Coronary artery (tissue), 2 donors: Measurements from ENCODE around the gene MRPL39.

Experiments used
- DNase-seq: peaks from one replicate; pipeline ENCODE4 v3.0.0-alpha.2; 2017; ENCODE audit warnings: low spot score
- H3K27ac ChIP-seq, 2 donors: fragments of 200-600 bp; sonication (generic); one replicate each; pipeline ENCODE4 v1.5.1; 2016 to 2019
- H3K4me3 ChIP-seq: fragments of 200-600 bp; sonication (generic); 2 replicates; pipeline ENCODE4 v1.5.1; 2016; ENCODE audit warnings: mild to moderate bottlenecking, moderate library complexity
- TF ChIP-seq, protein P1 (sequence below): fragments of 200-600 bp; sonication (generic); IDR thresholded peaks from one replicate; pipeline ENCODE4 v1.5.1; 2019; ENCODE audit warnings: antibody characterized with exemption

The MRPL39 gene

DNA sequence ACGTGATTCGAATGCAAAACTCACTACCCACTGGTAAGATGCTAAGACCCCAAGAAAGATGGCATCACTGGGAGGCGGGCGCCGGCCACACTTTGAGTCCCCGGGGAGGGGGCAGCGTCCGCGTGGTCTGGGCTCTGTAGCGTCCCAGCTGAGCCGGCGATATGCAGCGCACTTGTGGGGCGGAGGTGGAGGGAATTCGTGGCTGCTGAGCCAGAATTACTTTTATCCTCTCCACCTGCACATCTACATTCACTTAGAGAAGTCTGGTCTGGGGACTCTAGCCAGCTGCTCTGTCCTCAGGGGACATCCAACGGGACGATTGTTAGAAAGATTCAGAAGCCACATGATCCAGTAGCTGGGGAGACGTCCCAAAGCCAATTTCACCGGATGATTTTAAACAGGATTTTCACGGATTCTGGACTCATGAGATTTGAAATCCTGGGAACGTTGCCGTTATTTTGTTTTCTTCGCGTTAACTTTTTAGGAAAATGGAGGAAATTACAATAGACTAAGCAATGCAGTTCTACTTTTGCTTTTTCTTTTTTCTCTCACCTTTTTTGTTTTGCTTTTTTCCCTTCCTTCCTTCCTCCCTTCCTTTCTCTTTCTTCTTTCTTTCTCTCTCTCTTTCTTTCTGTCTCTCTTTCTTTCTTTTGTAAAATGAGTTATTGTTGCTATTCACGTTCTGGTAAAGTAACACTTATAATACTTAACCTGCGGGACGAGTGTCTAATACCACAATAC is 33.1 kb upstream of the MRPL39 start:
- Histone ChIP-seq H3K27ac (peak overlapping the region in 1 of 2 donors; percentile 32), H3K4me3 (peak overlapping the region; percentile 85)
- TF ChIP-seq, protein P1, sequence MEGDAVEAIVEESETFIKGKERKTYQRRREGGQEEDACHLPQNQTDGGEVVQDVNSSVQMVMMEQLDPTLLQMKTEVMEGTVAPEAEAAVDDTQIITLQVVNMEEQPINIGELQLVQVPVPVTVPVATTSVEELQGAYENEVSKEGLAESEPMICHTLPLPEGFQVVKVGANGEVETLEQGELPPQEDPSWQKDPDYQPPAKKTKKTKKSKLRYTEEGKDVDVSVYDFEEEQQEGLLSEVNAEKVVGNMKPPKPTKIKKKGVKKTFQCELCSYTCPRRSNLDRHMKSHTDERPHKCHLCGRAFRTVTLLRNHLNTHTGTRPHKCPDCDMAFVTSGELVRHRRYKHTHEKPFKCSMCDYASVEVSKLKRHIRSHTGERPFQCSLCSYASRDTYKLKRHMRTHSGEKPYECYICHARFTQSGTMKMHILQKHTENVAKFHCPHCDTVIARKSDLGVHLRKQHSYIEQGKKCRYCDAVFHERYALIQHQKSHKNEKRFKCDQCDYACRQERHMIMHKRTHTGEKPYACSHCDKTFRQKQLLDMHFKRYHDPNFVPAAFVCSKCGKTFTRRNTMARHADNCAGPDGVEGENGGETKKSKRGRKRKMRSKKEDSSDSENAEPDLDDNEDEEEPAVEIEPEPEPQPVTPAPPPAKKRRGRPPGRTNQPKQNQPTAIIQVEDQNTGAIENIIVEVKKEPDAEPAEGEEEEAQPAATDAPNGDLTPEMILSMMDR, result no peak
- no peak for DNase-seq

DNA sequence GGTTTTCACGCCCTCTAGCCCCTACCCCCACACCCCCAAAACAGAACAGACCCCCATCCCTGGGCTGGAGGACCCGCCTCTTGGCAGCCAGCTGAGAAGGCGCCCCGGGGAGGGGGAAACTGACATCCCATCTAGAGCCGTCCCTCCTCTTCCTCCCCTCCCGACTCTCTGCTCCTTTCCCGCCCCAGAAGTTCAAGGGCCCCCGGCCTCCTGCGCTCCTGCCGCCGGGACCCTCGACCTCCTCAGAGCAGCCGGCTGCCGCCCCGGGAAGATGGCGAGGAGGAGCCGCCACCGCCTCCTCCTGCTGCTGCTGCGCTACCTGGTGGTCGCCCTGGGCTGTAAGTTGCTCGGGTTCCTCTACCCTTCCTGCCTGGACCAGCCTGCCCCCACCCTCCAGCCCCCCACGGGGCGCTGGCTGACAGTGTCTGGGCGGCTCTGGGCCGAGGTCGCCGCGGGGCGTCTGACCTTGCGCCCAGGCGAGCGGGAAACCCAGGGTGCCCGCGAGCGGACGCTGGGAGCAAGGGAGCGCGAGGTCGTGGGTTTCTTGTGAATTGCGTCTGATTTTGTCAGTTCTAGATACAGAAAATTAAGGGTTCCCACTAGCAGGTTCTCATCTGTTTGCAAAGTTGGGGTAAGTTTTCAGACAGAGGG is 32.4 kb upstream of the MRPL39 start:
- no peak for DNase-seq
- Histone ChIP-seq H3K4me3 (peak overlapping the region; percentile 85), H3K27ac (peak overlapping the region; percentile 54 to 77)
- TF ChIP-seq, protein P1, result peak; percentile 16

DNA sequence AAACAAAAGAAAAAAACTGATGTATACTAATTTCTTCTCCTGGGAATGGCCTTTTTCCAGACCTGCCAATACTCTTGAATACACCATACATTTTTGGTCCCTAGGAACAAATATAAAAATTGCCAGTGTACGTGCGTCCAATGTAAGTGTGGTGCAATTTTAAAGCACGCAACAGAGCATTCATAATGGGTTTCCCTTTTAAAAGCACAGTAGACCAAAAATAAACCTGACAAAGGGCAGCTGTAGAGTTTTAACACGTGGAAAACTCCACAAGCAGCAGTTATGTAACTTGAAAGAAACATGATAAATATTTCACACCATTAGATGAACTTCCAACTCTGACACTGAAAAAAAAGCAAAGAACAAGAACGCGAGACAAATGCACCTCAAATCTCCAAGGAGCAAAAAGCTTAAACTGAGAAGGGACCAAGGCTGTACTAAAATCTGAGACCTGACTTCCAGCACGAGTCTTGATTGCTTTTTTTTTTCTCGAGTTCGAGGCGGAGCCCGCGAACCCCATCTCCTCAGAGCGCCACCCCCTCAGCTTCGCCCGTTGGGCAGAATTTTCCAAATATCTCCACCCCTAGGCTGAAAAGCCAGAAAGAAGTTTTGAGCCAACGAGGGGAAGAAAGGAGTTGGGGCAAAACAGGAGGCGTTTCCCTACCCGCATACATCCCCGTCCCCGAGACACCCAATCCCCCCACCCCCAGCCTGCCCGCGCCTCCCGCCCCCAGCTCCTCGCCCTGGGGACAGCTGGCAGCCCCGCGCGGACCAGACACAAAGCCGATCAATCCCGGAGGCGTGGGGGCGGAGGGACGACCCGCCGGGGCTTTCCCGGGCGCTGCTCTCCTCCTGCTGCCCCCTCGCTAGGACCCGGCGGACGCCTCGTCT is 31.6 kb upstream of the MRPL39 start, which contains the start of gene JAM2:
TSS of gene JAM2 (plus strand) at position 599 of the 891 bp plus-strand sequence. CDS start 564 bp downstream, outside the sequence.
- Histone ChIP-seq H3K4me3 (peak within 1 kb of the TSS; percentile 85), H3K27ac (peak within 1 kb of the TSS; percentile 54 to 77)
- DNase-seq, result no peak
- TF ChIP-seq, protein P1, result no peak

DNA sequence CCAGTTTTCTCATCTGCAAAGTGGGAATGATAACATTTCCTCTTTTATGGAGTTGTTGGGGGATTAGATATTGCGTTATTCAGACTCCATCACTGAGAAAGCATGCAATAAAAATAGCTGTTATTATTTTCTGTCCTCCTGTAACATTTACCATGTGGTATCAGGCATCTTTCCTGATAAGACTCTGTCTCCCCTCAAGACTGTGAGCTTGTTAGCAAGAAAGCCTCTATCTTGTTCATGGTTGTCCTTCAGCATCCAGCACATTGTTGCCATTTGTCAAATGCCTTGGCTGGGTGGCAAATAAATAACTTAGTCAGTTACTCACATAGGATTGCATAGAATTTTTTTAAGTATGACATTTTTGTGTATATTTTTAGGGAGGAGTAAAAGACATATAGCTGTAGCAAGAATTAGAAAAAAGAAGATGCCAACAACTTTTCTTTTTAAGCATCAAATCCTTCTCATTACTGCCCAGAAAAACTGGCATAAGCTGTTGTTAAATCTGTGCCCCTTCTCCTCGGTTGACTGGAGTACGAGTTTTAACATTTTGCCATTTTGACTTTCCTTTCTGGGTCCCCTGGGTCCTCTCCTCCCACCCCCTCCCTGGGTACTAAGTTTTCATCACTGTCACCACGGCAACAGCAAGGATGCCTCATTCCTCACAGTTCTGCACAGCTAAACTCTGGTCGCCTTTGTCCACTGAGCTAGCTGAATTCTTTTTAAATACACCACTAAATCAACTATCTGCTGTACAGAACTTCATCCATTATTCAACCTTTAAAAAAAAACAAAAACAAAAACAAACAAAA is 30.8 kb upstream of the MRPL39 start:
- TF ChIP-seq, protein P1, result no peak
- H3K27ac ChIP-seq, result no peak overlapping the region
- no peak overlapping the region for H3K4me3 ChIP-seq
- no peak for DNase-seq

DNA sequence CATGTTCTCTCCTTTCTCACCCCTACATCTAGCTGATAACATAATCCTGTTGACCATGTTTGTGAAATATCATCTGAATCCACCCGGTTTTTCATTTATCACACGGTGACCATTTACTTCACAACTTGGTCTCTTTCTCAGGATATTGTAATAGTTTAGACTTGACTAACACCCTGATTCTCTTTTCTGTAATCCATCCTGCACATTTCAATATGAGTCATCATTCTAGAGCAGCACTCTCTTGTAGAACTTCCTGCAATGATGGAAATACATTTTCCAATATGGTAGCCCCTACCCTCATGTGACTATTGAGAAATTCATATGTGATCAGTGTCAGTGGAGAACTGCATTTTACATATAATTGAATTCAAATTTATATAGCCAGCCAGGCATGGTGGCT is 29.4 kb upstream of the MRPL39 start:
- no peak overlapping the region for H3K4me3 ChIP-seq
- TF ChIP-seq, protein P1, result no peak
- no peak for DNase-seq

DNA sequence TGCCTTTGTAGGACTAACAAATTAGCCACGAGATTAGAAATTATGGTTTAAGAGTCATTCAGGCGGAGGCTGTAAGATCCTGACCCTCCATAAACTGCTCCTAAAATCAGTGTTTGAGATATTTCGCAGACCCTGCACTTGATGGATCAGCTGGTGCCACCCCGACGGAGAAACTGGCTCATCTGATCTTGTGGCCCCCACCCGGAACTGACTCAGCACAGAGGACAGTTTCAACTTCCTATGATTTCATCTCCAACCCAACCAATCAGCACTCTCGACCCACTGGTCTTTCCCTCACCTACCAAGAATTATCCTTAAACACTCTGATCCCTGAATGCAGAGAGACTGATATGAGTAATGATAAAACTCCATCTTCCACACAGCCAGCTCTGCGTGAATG is 28.0 kb upstream of the MRPL39 start:
- TF ChIP-seq, protein P1, result no peak
- H3K27ac ChIP-seq, result no peak overlapping the region
- no peak for DNase-seq
- no peak overlapping the region for H3K4me3 ChIP-seq

More for the DNA sequence above, 29.4 kb upstream of the MRPL39 start:
- H3K27ac ChIP-seq, result no peak overlapping the region
